ENCODE results near the gene RELL1. TPM values are rescaled to one million over a fixed set of nuclear protein-coding genes. Genes with fewer than 3 reads are reported as not detected.

The RELL1 gene
- total and polyA plus RNA-seq, 2 donors (not counting 1 experiment from before 2014, with no cell fraction given), result 0.64 to 3.2 TPM

- Histone ChIP-seq H4K20me1 (ENCODE audit: control insufficient read depth, insufficient read depth, low read length, poor library complexity, severe bottlenecking) (no peaks in the 10 kb centered on the region), H3K4me2 (replicated peaks; ENCODE audit: low read depth, low read length, poor library complexity, severe bottlenecking) (no peak overlapping the region), H3K27me3 (replicated peaks in 1 of 4; ENCODE audit: control extremely low read depth in 1 of 4, control insufficient read depth in 3 of 4, insufficient read depth in 4 of 4, low read length in 3 of 4) (peaks cover 0 to 3% (median 0%) of the 10 kb centered on the region in 4 experiments), H2AFZ (ENCODE audit: insufficient read depth, low read depth, low read length, poor library complexity, severe bottlenecking) (no peak overlapping the region), H3K4me3 (ENCODE audit: control extremely low read depth in 1 of 5, extremely low read depth in 1 of 5, insufficient read depth in 1 of 5, low read depth in 2 of 5, low read length in 4 of 5) (no peak overlapping the region), H3K36me3 (replicated peaks in 1 of 2; ENCODE audit: control extremely low read depth in 1 of 2, control insufficient read depth in 1 of 2, extremely low read depth in 1 of 2, insufficient read depth in 2 of 2, low read length in 1 of 2) (no peaks in the 10 kb centered on the region), H3K79me2 (ENCODE audit: control insufficient read depth, insufficient read depth, low read length) (no peaks in the 10 kb centered on the region), H3K4me1 (ENCODE audit: control insufficient read depth in 2 of 2, insufficient read depth in 2 of 2, low read length in 2 of 2) (peaks cover 4% of the 10 kb centered on the region in 2 donors), H3K27ac (ENCODE audit: low read length in 2 of 2) (no peak overlapping the region), H3K9me3 (ENCODE audit: control extremely low read depth in 1 of 3, control insufficient read depth in 2 of 3, insufficient read depth in 1 of 3, low read length in 2 of 3) (no peaks in the 10 kb centered on the region), H3K9ac (ENCODE audit: low read length) (no peak overlapping the region)
- ChIA-PET CTCF (no interaction called here), POLR2A (no interaction called here)
- DNase-seq (no peak), ATAC-seq (ENCODE audit: low read depth) (no peak)
- H3K27me3 Mint-ChIP-seq, result peaks cover 47% of the 10 kb centered on the region
- H3K4me1 Mint-ChIP-seq, result peaks cover 4% of the 10 kb centered on the region
- intact Hi-C loops (cut with micrococcal nuclease), result no loop called here
- H3K27ac Mint-ChIP-seq, result no peak overlapping the region
- no peaks in the 10 kb centered on the region for H3K9me3 Mint-ChIP-seq (ENCODE audit: insufficient read depth)
- TF ChIP-seq CTCF (IDR thresholded peaks at IDR 0.05), result no peak
- no peak for TF ChIP-seq EZH2 (IDR thresholded peaks at IDR 0.05; ENCODE audit: borderline replicate concordance, insufficient read depth, low read depth, low read length, poor library complexity, severe bottlenecking)
- no peak overlapping the region for H3K4me3 Mint-ChIP-seq
- WGBS (ENCODE audit: insufficient coverage), result no CpG with 5 or more reads among the region's 4 CpGs
These were observed 29.8 kb upstream of the RELL1 start for GRCh38 chr4:37715889-37716402.

- no peaks in the 10 kb centered on the region for H3K36me3 ChIP-seq (replicated peaks in 1 of 2; ENCODE audit: control extremely low read depth in 1 of 2, control insufficient read depth in 1 of 2, extremely low read depth in 1 of 2, insufficient read depth in 2 of 2, low read length in 1 of 2)
- no CpG with 5 or more reads among the region's 1 CpG for WGBS (ENCODE audit: insufficient coverage)
- no peak overlapping the region for H2AFZ ChIP-seq (ENCODE audit: insufficient read depth, low read depth, low read length, poor library complexity, severe bottlenecking)
- Mint-ChIP-seq H3K27ac (no peak overlapping the region), H3K4me1 (no peaks in the 10 kb centered on the region), H3K27me3 (peaks cover 30% of the 10 kb centered on the region), H3K4me3 (no peak overlapping the region), H3K9me3 (ENCODE audit: insufficient read depth) (no peaks in the 10 kb centered on the region)
- ATAC-seq (ENCODE audit: low read depth) (no peak), DNase-seq (no peak)
- H3K4me2 ChIP-seq (replicated peaks; ENCODE audit: low read depth, low read length, poor library complexity, severe bottlenecking), result no peak overlapping the region
- TF ChIP-seq EZH2 (IDR thresholded peaks at IDR 0.05; ENCODE audit: borderline replicate concordance, insufficient read depth, low read depth, low read length, poor library complexity, severe bottlenecking) (no peak), CTCF (IDR thresholded peaks at IDR 0.05) (no peak)
- no peaks in the 10 kb centered on the region for H4K20me1 ChIP-seq (ENCODE audit: control insufficient read depth, insufficient read depth, low read length, poor library complexity, severe bottlenecking)
- H3K27ac ChIP-seq (ENCODE audit: low read length in 2 of 2), result no peak overlapping the region
- CTCF ChIA-PET, result no interaction called here
- H3K9ac ChIP-seq (ENCODE audit: low read length), result no peak overlapping the region
- no peaks in the 10 kb centered on the region for H3K79me2 ChIP-seq (ENCODE audit: control insufficient read depth, insufficient read depth, low read length)
- POLR2A ChIA-PET, result no interaction called here
- no peaks in the 10 kb centered on the region for H3K4me1 ChIP-seq (ENCODE audit: control insufficient read depth in 2 of 2, insufficient read depth in 2 of 2, low read length in 2 of 2)
- no peaks in the 10 kb centered on the region for H3K9me3 ChIP-seq (ENCODE audit: control extremely low read depth in 1 of 3, control insufficient read depth in 2 of 3, insufficient read depth in 1 of 3, low read length in 2 of 3)
- H3K27me3 ChIP-seq (replicated peaks in 1 of 4; ENCODE audit: control extremely low read depth in 1 of 4, control insufficient read depth in 3 of 4, insufficient read depth in 4 of 4, low read length in 3 of 4), result peaks cover 0 to 3% (median 2%) of the 10 kb centered on the region in 4 experiments
- no peak overlapping the region for H3K4me3 ChIP-seq (ENCODE audit: control extremely low read depth in 1 of 5, extremely low read depth in 1 of 5, insufficient read depth in 1 of 5, low read depth in 2 of 5, low read length in 4 of 5)
- intact Hi-C loops (cut with micrococcal nuclease), result no loop called here
These were observed 24.3 kb upstream of the RELL1 start for GRCh38 chr4:37710491-37710890.

All from B cell (primary cell).